B cell (primary cell): ENCODE results near the gene LTB. TPM values are rescaled to one million over a fixed set of nuclear protein-coding genes. Genes with fewer than 3 reads are reported as not detected.

Experiments used
- ATAC-seq: fragments of 200-7000 bp; cut with Tn5 transposase; one replicate; pipeline ENCODE4 v1.10.0; 2021; ENCODE audit warnings: low read depth, mild to moderate bottlenecking, moderate number of reproducible peaks, moderate library complexity
- CTCF ChIA-PET: fragments of 350-600 bp; sonication (Branson Sonifier 250); formaldehyde crosslinking; loops from one replicate; lab custom pipeline; 2021; ENCODE audit warnings: antibody characterized with exemption, inconsistent platforms; lab: Charles Lee
- POLR2A ChIA-PET: fragments of 350-600 bp; sonication (Branson Sonifier 250); formaldehyde crosslinking; loops from one replicate; lab custom pipeline; 2021; ENCODE audit warnings: antibody characterized with exemption; lab: Charles Lee
- DNase-seq: peaks from one replicate; pipeline ENCODE4 v3.0.0; 2013
- H2AFZ ChIP-seq: 2 replicates; pipeline ENCODE4 v1.6.1; 2012; ENCODE audit warnings: mild to moderate bottlenecking, low read depth, low read length; ENCODE audit not compliant: insufficient read depth, poor library complexity, severe bottlenecking
- H3K27ac ChIP-seq, 2 donors: 1 replicate in 1 of 2; 2 replicates in 1 of 2; pipeline ENCODE4 v1.5.1; 2012 to 2013; ENCODE audit warnings: low read length in 2 of 2, mild to moderate bottlenecking in 2 of 2, moderate library complexity in 1 of 2
- H3K27me3 ChIP-seq, 4 experiments: fragments of 200-600 bp in 1 of 4; sonication (generic) in 1 of 4; replicated peaks in 1 of 4; 1 replicate in 2 of 4; 2 replicates in 2 of 4; pipeline versions ENCODE4 v1.6.1 to v1.7.0; 2013 to 2016; ENCODE audit warnings: low read length in 3 of 4, mild to moderate bottlenecking in 2 of 4, mixed read lengths in 1 of 4, moderate library complexity in 1 of 4; ENCODE audit not compliant: insufficient read depth in 4 of 4, control insufficient read depth in 3 of 4; ENCODE audit errors: control extremely low read depth in 1 of 4
- H3K36me3 ChIP-seq, 2 experiments: replicated peaks in 1 of 2; 1 replicate in 1 of 2; 2 replicates in 1 of 2; pipeline versions ENCODE4 v1.6.1 to v1.7.1; 2013; ENCODE audit warnings: low read length in 1 of 2; ENCODE audit not compliant: insufficient read depth in 2 of 2, control insufficient read depth in 1 of 2; ENCODE audit errors: control extremely low read depth in 1 of 2, extremely low read depth in 1 of 2
- H3K4me1 ChIP-seq, 2 donors: fragments of 200-600 bp in 1 of 2; sonication (generic) in 1 of 2; 1 replicate in 1 of 2; 2 replicates in 1 of 2; pipeline versions ENCODE4 v1.5.1 to v1.6.1; 2013 to 2017; ENCODE audit warnings: low read length in 2 of 2; ENCODE audit not compliant: control insufficient read depth in 2 of 2, insufficient read depth in 2 of 2
- H3K4me2 ChIP-seq: replicated peaks from 2 replicates; pipeline ENCODE3; 2012; ENCODE audit warnings: mild to moderate bottlenecking, low read depth, low read length; ENCODE audit not compliant: poor library complexity, severe bottlenecking
- H3K4me3 ChIP-seq, 5 experiments: fragments of 200-600 bp in 1 of 5; sonication (generic) in 1 of 5; 1 replicate in 3 of 5; 2 replicates in 2 of 5; pipeline versions ENCODE4 v1.5.1 to v1.7.0; 2011 to 2016; ENCODE audit warnings: low read length in 4 of 5, mild to moderate bottlenecking in 4 of 5, low read depth in 2 of 5, control low read depth in 1 of 5, moderate library complexity in 1 of 5; ENCODE audit not compliant: insufficient read depth in 1 of 5; ENCODE audit errors: control extremely low read depth in 1 of 5, extremely low read depth in 1 of 5
- H3K79me2 ChIP-seq: fragments of 200-600 bp; sonication (generic); one replicate; pipeline ENCODE4 v1.6.0; 2016; ENCODE audit warnings: low read length; ENCODE audit not compliant: control insufficient read depth, insufficient read depth
- H3K9ac ChIP-seq: fragments of 200-600 bp; sonication (generic); 2 replicates; pipeline ENCODE4 v1.6.1; 2017; ENCODE audit warnings: mild to moderate bottlenecking, low read length, moderate library complexity
- H3K9me3 ChIP-seq, 3 donors: one replicate each; pipeline versions ENCODE4 v1.6.1 to v1.7.1; 2013; ENCODE audit warnings: low read length in 2 of 3; ENCODE audit not compliant: control insufficient read depth in 2 of 3, insufficient read depth in 1 of 3; ENCODE audit errors: control extremely low read depth in 1 of 3
- H4K20me1 ChIP-seq: 2 replicates; pipeline ENCODE4 v1.6.0; 2012; ENCODE audit warnings: mild to moderate bottlenecking, low read length; ENCODE audit not compliant: insufficient read depth, control insufficient read depth, poor library complexity, severe bottlenecking
- H3K27ac Mint-ChIP-seq: one replicate; pipeline ENCODE4 v1.8.0; 2021; ENCODE audit warnings: mixed read lengths
- H3K27me3 Mint-ChIP-seq: one replicate; pipeline ENCODE4 v1.8.0; 2021; ENCODE audit warnings: mixed read lengths
- H3K4me1 Mint-ChIP-seq: one replicate; pipeline ENCODE4 v1.8.0; 2021; ENCODE audit warnings: mixed read lengths
- H3K4me3 Mint-ChIP-seq: one replicate; pipeline ENCODE4 v1.8.0; 2021; ENCODE audit warnings: mixed read lengths
- H3K9me3 Mint-ChIP-seq: one replicate; pipeline ENCODE4 v1.8.0; 2022; ENCODE audit warnings: mixed read lengths; ENCODE audit not compliant: insufficient read depth
- CTCF ChIP-seq: fragments of 200-600 bp; IDR thresholded peaks from one replicate; pipeline ENCODE4 v1.8.0; 2022; ENCODE audit warnings: antibody characterized with exemption, mild to moderate bottlenecking
- EZH2 ChIP-seq: IDR thresholded peaks from 2 replicates; pipeline ENCODE4 v1.6.1; 2012; ENCODE audit warnings: borderline replicate concordance, low read depth, mild to moderate bottlenecking, moderate library complexity, low read length; ENCODE audit not compliant: insufficient read depth, poor library complexity, severe bottlenecking
- WGBS: methylation state at CpG from one replicate; pipeline ENCODE4 v1.1.5; 2013; ENCODE audit warnings: missing lambda C conversion rate; ENCODE audit not compliant: insufficient coverage; 5-methylcytosine and 5-hydroxymethylcytosine counted together
- intact Hi-C: fragments of 100-400 bp; cut with micrococcal nuclease; formaldehyde crosslinking; loops from one replicate; pipeline ENCODE4 v1.10.0; 2022
- polyA plus RNA-seq: library from polyadenylated mRNA; depleted of rRNA; stranded (reverse); fragments of >200 nt; gene quantifications from 2 replicates; pipeline ENCODE4 v1.2.3, GENCODE V29; 2012
- total RNA-seq, 2 donors: library from RNA; stranded (reverse); fragments of 120-200 nt in 1 of 2; gene quantifications; 1 replicate in 1 of 2; 2 replicates in 1 of 2; pipeline versions ENCODE4 v1.2.3 to v1.2.4, GENCODE V29; 2013 to 2022

The LTB gene
- total and polyA plus RNA-seq, 2 donors (not counting 1 experiment from before 2014, with no cell fraction given) = 488 to 938 TPM

- CTCF ChIA-PET = interaction anchor here (0.8 to 5.6 kb wide), 4 partner anchors 18 to 75 kb away, joined by 3 to 44 read pairs (median 6); no protein-coding TSS in a partner anchor
- H3K4me1 Mint-ChIP-seq = peaks cover 40% of the 10 kb centered on the region
These were observed 33.5 kb upstream of the LTB start for GRCh38 chr6:31615748-31616147.

More at GRCh38 chr6:31615748-31616147, 33.5 kb upstream of the LTB start:
- Histone ChIP-seq H3K9me3 (peaks cover 0 to 6% (median 0%) of the 10 kb centered on the region in 3 donors), H3K27me3 (no peaks in the 10 kb centered on the region), H3K9ac (no peak overlapping the region), H3K79me2 (no peaks in the 10 kb centered on the region), H3K4me2 (peak overlapping the region; percentile 61), H3K4me3 (peak overlapping the region in 1 of 5 experiments; percentile 8), H3K4me1 (peaks cover 27 to 34% of the 10 kb centered on the region in 2 donors), H3K27ac (peak overlapping the region; percentile 26 to 68), H4K20me1 (no peaks in the 10 kb centered on the region), H2AFZ (peak overlapping the region; percentile 70), H3K36me3 (no peaks in the 10 kb centered on the region)
- POLR2A ChIA-PET = interaction anchor here (0.5 to 0.9 kb wide), 2 partner anchors 19 to 24 kb away, joined by 3 to 6 read pairs; no protein-coding TSS in a partner anchor
- WGBS = 5% methylated on average over 4 of the region's 7 CpGs
- Mint-ChIP-seq H3K9me3 (no peaks in the 10 kb centered on the region), H3K4me3 (peak overlapping the region; percentile 33), H3K27ac (peak overlapping the region; percentile 89), H3K27me3 (no peaks in the 10 kb centered on the region)
- ATAC-seq = no peak
- intact Hi-C loops = no loop called here
- TF ChIP-seq CTCF = no peak
- no peak for TF ChIP-seq EZH2
- DNase-seq = peak; percentile 56
